ENCODE data around the gene POU6F1.

- TF ChIP-seq CTCF (IDR thresholded peaks at IDR 0.05; ENCODE audit: poor library complexity, severe bottlenecking) (no peak), EP300 (conservative IDR thresholded peaks at IDR 0.05; ENCODE audit: poor library complexity, severe bottlenecking) (no peak), POLR2AphosphoS5 (IDR thresholded peaks at IDR 0.05) (no peak)
These were observed 47.2 kb upstream of the POU6F1 start for GRCh38 chr12:51265024-51265423.

Measured in neural cell (in vitro differentiated cells).